Body of pancreas (tissue), 4 donors: ENCODE data around the gene KCTD12. TPM values are rescaled to one million over a fixed set of nuclear protein-coding genes. Genes with fewer than 3 reads are reported as not detected.
A peak's percentile ranks its signal among the peaks of the same experiment; 100 is the strongest.

Experiments used
- ATAC-seq: fragments of 150-250 bp; one replicate; pipeline ENCODE4 v1.9.1; 2016
- DNase-seq, 4 donors: peaks; one replicate each; pipeline ENCODE4 v3.0.0-alpha.2; 2019
- H3K27ac ChIP-seq, 4 donors: fragments of 200-600 bp; sonication (generic); 1 replicate in 3 of 4; 2 replicates in 1 of 4; pipeline versions ENCODE4 v1.5.1 to v1.6.1; 2016 to 2019; ENCODE audit warnings: mild to moderate bottlenecking in 1 of 4, mixed read lengths in 1 of 4, moderate library complexity in 1 of 4
- H3K27me3 ChIP-seq, 2 donors: fragments of 200-600 bp; sonication (generic); one replicate each; pipeline ENCODE4 v1.6.0; 2016; ENCODE audit warnings: mild to moderate bottlenecking in 1 of 2
- H3K36me3 ChIP-seq, 2 donors: fragments of 200-600 bp; sonication (generic); replicated peaks in 1 of 2; 2 replicates each; pipeline ENCODE4 v1.5.1; 2016; ENCODE audit warnings: low read depth in 2 of 2; ENCODE audit not compliant: insufficient read depth in 1 of 2
- H3K4me1 ChIP-seq: fragments of 200-600 bp; sonication (generic); one replicate; pipeline ENCODE4 v1.6.0; 2016
- H3K4me3 ChIP-seq, 2 donors: fragments of 200-600 bp; sonication (generic); 1 replicate in 1 of 2; 2 replicates in 1 of 2; pipeline ENCODE4 v1.5.1; 2016 to 2019
- H3K9me3 ChIP-seq, 3 donors: fragments of 200-600 bp; sonication (generic); 1 replicate in 2 of 3; 2 replicates in 1 of 3; pipeline ENCODE4 v1.5.1; 2016
- POLR2A ChIP-seq, 3 donors: fragments of 450-650 bp; IDR thresholded peaks; one replicate each; pipeline ENCODE4 v1.6.1; 2016; ENCODE audit warnings: antibody characterized with exemption in 3 of 3, mild to moderate bottlenecking in 2 of 3
- WGBS, 2 donors: methylation state at CpG; one replicate each; pipeline ENCODE4 v1.1.5; 2017; 5-methylcytosine and 5-hydroxymethylcytosine counted together
- intact Hi-C: fragments of 100-400 bp; cut with DNase I; formaldehyde crosslinking; loops from one replicate; pipeline ENCODE4 v1.15.1; 2023
- total RNA-seq, 2 donors: library from RNA; depleted of rRNA; stranded (reverse); fragments of >200 nt; gene quantifications; one replicate each; pipeline ENCODE4 v1.1.0, GENCODE V29; 2016
- TF ChIP-seq, protein P1 (sequence below), 7 experiments: fragments of 450-650 bp in 4 of 7; fragments of 200-600 bp in 3 of 7; sonication (generic) in 3 of 7; IDR thresholded peaks; one replicate each; pipeline ENCODE4 v1.5.1; 2016 to 2019; ENCODE audit warnings: antibody characterized with exemption in 7 of 7

The KCTD12 gene
- total RNA-seq, 2 donors from 2014 or later, result 14.2 to 27.5 TPM

DNA sequence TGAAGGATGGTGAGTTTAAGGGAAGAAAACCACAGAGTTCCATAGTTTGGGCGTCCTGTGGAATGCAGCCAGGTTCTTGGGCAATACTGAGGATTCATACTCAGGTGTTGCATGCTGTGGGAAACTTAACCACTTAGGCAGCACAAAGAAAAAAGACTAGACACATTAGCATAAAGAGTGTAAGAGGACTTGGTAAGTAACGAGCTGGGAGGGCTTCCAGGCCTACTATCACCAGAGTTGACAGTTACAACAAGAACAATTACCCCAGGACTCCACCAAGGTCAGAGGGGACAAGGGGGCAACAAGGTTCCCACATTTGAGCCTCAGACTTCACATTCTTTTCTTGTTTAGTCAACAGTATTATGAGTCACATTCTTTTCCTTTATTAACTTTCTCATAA, 33.2 kb downstream of the KCTD12 start:
- Histone ChIP-seq H3K4me1 (no peaks in the 10 kb centered on the region), H3K27me3 (no peaks in the 10 kb centered on the region), H3K4me3 (no peak overlapping the region), H3K27ac (no peak overlapping the region), H3K9me3 (no peaks in the 10 kb centered on the region), H3K36me3 (no peaks in the 10 kb centered on the region)
- ATAC-seq (no peak), DNase-seq (no peak)
- no peak for TF ChIP-seq POLR2A (IDR thresholded peaks at IDR 0.05)
- TF ChIP-seq, protein P1, sequence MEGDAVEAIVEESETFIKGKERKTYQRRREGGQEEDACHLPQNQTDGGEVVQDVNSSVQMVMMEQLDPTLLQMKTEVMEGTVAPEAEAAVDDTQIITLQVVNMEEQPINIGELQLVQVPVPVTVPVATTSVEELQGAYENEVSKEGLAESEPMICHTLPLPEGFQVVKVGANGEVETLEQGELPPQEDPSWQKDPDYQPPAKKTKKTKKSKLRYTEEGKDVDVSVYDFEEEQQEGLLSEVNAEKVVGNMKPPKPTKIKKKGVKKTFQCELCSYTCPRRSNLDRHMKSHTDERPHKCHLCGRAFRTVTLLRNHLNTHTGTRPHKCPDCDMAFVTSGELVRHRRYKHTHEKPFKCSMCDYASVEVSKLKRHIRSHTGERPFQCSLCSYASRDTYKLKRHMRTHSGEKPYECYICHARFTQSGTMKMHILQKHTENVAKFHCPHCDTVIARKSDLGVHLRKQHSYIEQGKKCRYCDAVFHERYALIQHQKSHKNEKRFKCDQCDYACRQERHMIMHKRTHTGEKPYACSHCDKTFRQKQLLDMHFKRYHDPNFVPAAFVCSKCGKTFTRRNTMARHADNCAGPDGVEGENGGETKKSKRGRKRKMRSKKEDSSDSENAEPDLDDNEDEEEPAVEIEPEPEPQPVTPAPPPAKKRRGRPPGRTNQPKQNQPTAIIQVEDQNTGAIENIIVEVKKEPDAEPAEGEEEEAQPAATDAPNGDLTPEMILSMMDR (IDR thresholded peaks at IDR 0.05), result no peak
- intact Hi-C loops, result no loop called here
- 39 to 63% methylated on average over 2 of the region's 2 CpGs for WGBS, 2 donors

DNA sequence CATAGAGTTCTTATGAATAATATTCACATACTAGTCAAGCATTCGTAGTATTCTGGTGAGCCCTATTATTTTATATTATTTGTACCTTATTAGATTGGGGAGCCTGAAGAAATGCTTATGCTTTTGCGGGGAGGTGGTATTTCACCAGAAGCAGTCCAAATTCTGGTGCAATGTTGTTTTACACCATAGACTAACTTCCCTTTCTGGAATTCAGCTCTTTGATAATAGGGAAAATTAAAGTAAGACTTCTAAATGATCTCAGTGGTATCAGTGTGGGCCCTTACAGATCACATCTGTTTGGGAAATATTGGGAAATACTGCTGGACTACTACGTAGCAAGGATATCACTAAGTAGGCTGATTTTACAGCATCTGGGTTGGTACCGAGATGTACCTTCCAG, 34.2 kb downstream of the KCTD12 start:
- no peaks in the 10 kb centered on the region for H3K4me1 ChIP-seq
- H3K27ac ChIP-seq, result no peak overlapping the region
- TF ChIP-seq, protein P1 (IDR thresholded peaks at IDR 0.05), result no peak
- no peak for TF ChIP-seq POLR2A (IDR thresholded peaks at IDR 0.05)
- intact Hi-C loops, result no loop called here
- 85 to 87% methylated on average over 4 of the region's 4 CpGs for WGBS, 2 donors
- ATAC-seq (no peak), DNase-seq (no peak)
- H3K4me3 ChIP-seq, result no peak overlapping the region
- H3K9me3 ChIP-seq, result no peaks in the 10 kb centered on the region
- H3K36me3 ChIP-seq, result no peaks in the 10 kb centered on the region
- no peaks in the 10 kb centered on the region for H3K27me3 ChIP-seq

DNA sequence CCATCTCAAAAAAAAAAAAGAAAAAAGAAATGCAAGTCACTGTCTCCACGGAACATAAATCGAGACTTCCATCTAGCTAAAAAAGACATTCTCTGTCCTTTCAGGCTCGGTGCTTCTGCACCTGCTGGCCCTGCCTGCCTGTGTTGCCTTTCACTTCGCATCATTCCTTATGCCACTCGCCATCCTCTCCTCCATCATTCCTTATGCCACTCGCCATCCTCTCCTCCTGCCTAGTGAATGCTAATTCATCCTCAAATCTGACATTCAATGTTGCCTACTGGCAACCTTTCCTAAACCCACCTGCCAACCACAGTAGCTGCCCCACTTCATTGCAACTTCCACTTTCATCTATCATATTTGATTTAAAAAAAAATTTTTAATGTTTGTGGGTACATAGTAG, 36.7 kb downstream of the KCTD12 start:
- H3K9me3 ChIP-seq, result no peaks in the 10 kb centered on the region
- no peaks in the 10 kb centered on the region for H3K4me1 ChIP-seq
- H3K36me3 ChIP-seq, result no peaks in the 10 kb centered on the region
- TF ChIP-seq, protein P1 (IDR thresholded peaks at IDR 0.05), result no peak
- TF ChIP-seq POLR2A (IDR thresholded peaks at IDR 0.05), result no peak
- no peak overlapping the region for H3K27ac ChIP-seq
- intact Hi-C loops, result no loop called here
- no peak overlapping the region for H3K4me3 ChIP-seq
- no peak for DNase-seq
- 80 to 87% methylated on average over 6 of the region's 6 CpGs for WGBS, 2 donors
- no peaks in the 10 kb centered on the region for H3K27me3 ChIP-seq
- ATAC-seq, result no peak

DNA sequence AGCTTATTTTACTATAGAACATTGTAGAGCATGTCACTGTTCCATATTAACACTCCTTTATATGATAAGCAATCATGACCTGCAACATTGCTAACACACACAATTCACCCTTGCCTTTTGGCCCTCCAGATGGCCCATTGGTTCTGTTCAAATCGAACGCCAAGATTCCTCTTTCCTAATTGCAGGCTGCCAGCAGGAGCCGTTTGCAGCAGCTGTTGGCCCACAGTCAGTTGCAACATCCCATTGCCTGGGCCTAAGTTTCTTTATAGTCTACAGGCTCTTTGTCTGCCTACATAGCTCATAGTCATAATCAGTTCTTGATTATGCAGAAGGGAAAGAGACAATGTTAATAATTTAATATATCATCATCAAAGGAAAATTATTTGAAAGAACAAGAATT, 37.6 kb downstream of the KCTD12 start:
- no peak for ATAC-seq
- 35 to 54% methylated on average over 3 of the region's 3 CpGs for WGBS, 2 donors

DNA sequence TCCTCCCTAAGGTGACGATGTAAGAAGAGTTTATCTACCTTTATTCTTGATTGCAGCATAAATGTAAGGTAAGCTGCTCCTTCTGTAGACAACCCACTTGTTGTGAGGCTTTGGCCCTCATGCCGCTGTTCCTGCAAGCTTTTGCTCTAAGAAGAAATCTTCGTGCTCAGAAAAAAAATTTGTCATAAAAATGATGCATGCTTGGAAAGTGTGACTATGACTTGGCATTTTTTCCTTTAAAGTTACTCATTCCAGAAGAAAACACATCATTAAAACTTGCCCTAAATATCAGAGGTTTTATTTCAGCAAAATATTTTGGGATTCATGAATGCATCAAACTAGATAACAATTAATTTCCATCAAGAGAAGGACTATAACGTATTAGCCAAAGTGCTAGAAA, 39.8 kb downstream of the KCTD12 start:
- TF ChIP-seq, protein P1 (IDR thresholded peaks at IDR 0.05), result no peak
- TF ChIP-seq POLR2A (IDR thresholded peaks at IDR 0.05), result no peak
- intact Hi-C loops, result no loop called here
- DNase-seq (no peak), ATAC-seq (no peak)
- Histone ChIP-seq H3K4me1 (no peaks in the 10 kb centered on the region), H3K27me3 (no peaks in the 10 kb centered on the region), H3K9me3 (no peaks in the 10 kb centered on the region), H3K27ac (no peak overlapping the region), H3K4me3 (no peak overlapping the region), H3K36me3 (no peaks in the 10 kb centered on the region)
- 61 to 64% methylated on average over 4 of the region's 4 CpGs for WGBS, 2 donors

More for the DNA sequence above, 37.6 kb downstream of the KCTD12 start:
- H3K36me3 ChIP-seq, result no peaks in the 10 kb centered on the region
- DNase-seq, result peak in 1 of 4 donors; percentile 38
- H3K4me1 ChIP-seq, result no peaks in the 10 kb centered on the region
- intact Hi-C loops, result no loop called here
- no peak overlapping the region for H3K27ac ChIP-seq
- TF ChIP-seq, protein P1 (IDR thresholded peaks at IDR 0.05), result no peak
- no peak for TF ChIP-seq POLR2A (IDR thresholded peaks at IDR 0.05)
- no peaks in the 10 kb centered on the region for H3K27me3 ChIP-seq
- H3K9me3 ChIP-seq, result no peaks in the 10 kb centered on the region
- H3K4me3 ChIP-seq, result no peak overlapping the region
